K562 (cell line): ENCODE measurements around the gene ATCAY. TPM values are rescaled to one million over a fixed set of nuclear protein-coding genes. Genes with fewer than 3 reads are reported as not detected.

ENCODE experiments used
- ATAC-seq: fragments of 200-7000 bp; cut with Tn5 transposase; 3 replicates; pipeline ENCODE4 v1.9.1; 2020; ENCODE audit warnings: moderate library complexity
- BruUV-seq: library from RNA; stranded (reverse); fragments of 400-500 nt; replicated peaks from 2 replicates; lab custom pipeline; 2021; lab: Mats Ljungman, UMichigan
- CTCF ChIA-PET: fragments of 300-600 bp; formaldehyde crosslinking; extraction: SDS; loops from one replicate; lab custom pipeline; 2021; ENCODE audit warnings: low intra/inter-chr PET ratio; lab: Yijun Ruan, JAX
- POLR2A ChIA-PET: fragments of 300-600, 350-650 bp; sonication (Branson Sonifier 250); formaldehyde crosslinking; extraction: SDS; loops from one replicate; lab custom pipeline; 2021; ENCODE audit warnings: antibody characterized with exemption, inconsistent platforms; lab: Yijun Ruan, JAX
- DNase-seq, 4 experiments: peaks; one replicate each; pipeline versions ENCODE4 v3.0.0 to v3.0.0-alpha.2; 2011 to 2018; ENCODE audit warnings: low spot score in 3 of 4, mixed read lengths in 3 of 4; ENCODE audit errors: extremely low read depth in 1 of 4
- FAIRE-seq: peaks from 2 replicates; lab custom pipeline; 2011; peaks lifted over from hg19 to GRCh38; lab: Jason Lieb, UNC
- H2AFZ ChIP-seq: 2 replicates; pipeline ENCODE4 v1.6.0; 2011; ENCODE audit warnings: low read depth, low read length, control low read depth, inconsistent platforms
- H3K27ac ChIP-seq: fragments of 200-600 bp; 3 replicates; pipeline ENCODE4 v1.8.0; 2011; ENCODE audit warnings: low read depth, mild to moderate bottlenecking, control low read depth, inconsistent platforms, low read length, moderate library complexity, mixed read lengths; ENCODE audit errors: extremely low read depth
- H3K27me3 ChIP-seq, 2 experiments: fragments of 300-600 bp in 1 of 2; 2 replicates in 1 of 2; 3 replicates in 1 of 2; pipeline versions ENCODE4 v1.6.0 to v1.8.0; 2011; ENCODE audit warnings: inconsistent platforms in 2 of 2, low read length in 2 of 2, mild to moderate bottlenecking in 1 of 2, mixed read lengths in 1 of 2, moderate library complexity in 1 of 2; ENCODE audit not compliant: control insufficient read depth in 2 of 2, insufficient read depth in 2 of 2
- H3K36me3 ChIP-seq: fragments of 300-600 bp; 3 replicates; pipeline ENCODE4 v1.8.0; 2011; ENCODE audit warnings: mild to moderate bottlenecking, low read length, inconsistent platforms; ENCODE audit not compliant: control insufficient read depth, insufficient read depth
- H3K4me1 ChIP-seq, 2 experiments: fragments of 200-600 bp in 1 of 2; replicated peaks in 1 of 2; 2 replicates in 1 of 2; 3 replicates in 1 of 2; pipeline versions ENCODE4 v1.5.1 to v1.8.0; 2011; ENCODE audit warnings: inconsistent platforms in 2 of 2, low read length in 2 of 2, mild to moderate bottlenecking in 1 of 2, mixed read lengths in 1 of 2, moderate library complexity in 1 of 2; ENCODE audit not compliant: control insufficient read depth in 2 of 2, insufficient read depth in 2 of 2
- H3K4me2 ChIP-seq: 2 replicates; pipeline ENCODE4 v1.6.1; 2011; ENCODE audit warnings: low read length, control low read depth, inconsistent platforms, mixed read lengths; ENCODE audit not compliant: insufficient read depth
- H3K4me3 ChIP-seq: fragments of 200-600 bp; sonication (generic), shearing (Covaris generic); 2 replicates; pipeline ENCODE4 v1.5.1; 2016; ENCODE audit warnings: control low read depth, inconsistent platforms
- H3K79me2 ChIP-seq: fragments of 200-600 bp; 3 replicates; pipeline ENCODE4 v1.8.0; 2011; ENCODE audit warnings: low read length, inconsistent platforms; ENCODE audit not compliant: control insufficient read depth, insufficient read depth
- H3K9ac ChIP-seq, 2 experiments: 2 replicates each; pipeline versions ENCODE4 v1.6.0 to v1.6.1; 2011; ENCODE audit warnings: low read depth in 2 of 2, low read length in 2 of 2, control low read depth in 1 of 2, inconsistent platforms in 1 of 2, mild to moderate bottlenecking in 1 of 2, mixed read lengths in 1 of 2; ENCODE audit not compliant: insufficient read depth in 1 of 2
- H3K9me1 ChIP-seq: one replicate; pipeline ENCODE4 v1.6.0; 2011; ENCODE audit warnings: inconsistent platforms, mild to moderate bottlenecking, low read length, moderate library complexity; ENCODE audit not compliant: control insufficient read depth, insufficient read depth
- H3K9me3 ChIP-seq: replicated peaks from 2 replicates; pipeline ENCODE4 v1.5.1; 2011; ENCODE audit warnings: low read depth, low read length, inconsistent platforms; ENCODE audit not compliant: control insufficient read depth, insufficient read depth
- H4K20me1 ChIP-seq: replicated peaks from 2 replicates; pipeline ENCODE4 v1.6.1; 2011; ENCODE audit warnings: low read length, inconsistent platforms, mixed read lengths; ENCODE audit not compliant: control insufficient read depth, insufficient read depth
- ARID2 ChIP-seq: fragments of 450-650 bp; IDR thresholded peaks from 2 replicates; pipeline ENCODE4 v1.6.1; 2017; ENCODE audit warnings: antibody characterized with exemption, mild to moderate bottlenecking
- BDP1 ChIP-seq: IDR thresholded peaks from 3 replicates; pipeline ENCODE4 v1.6.1; 2011; ENCODE audit not compliant: insufficient read length, insufficient read depth
- CBFA2T2 ChIP-seq: fragments of 450-650 bp; conservative IDR thresholded peaks from 2 replicates; pipeline ENCODE4 v1.6.1; 2017; ENCODE audit warnings: mild to moderate bottlenecking
- NFIC ChIP-seq: fragments of 450-650 bp; IDR thresholded peaks from 2 replicates; pipeline ENCODE4 v1.6.1; 2017; ENCODE audit warnings: mild to moderate bottlenecking, inconsistent platforms
- NKRF ChIP-seq: fragments of 450-650 bp; IDR thresholded peaks from 2 replicates; pipeline ENCODE4 v1.6.1; 2016; ENCODE audit warnings: borderline replicate concordance
- NR3C1 ChIP-seq: sonication (generic); formaldehyde crosslinking; IDR thresholded peaks from 2 replicates; pipeline ENCODE4 v1.8.1; 2022; ENCODE audit warnings: missing genetic modification reagents
- POLR2AphosphoS2 ChIP-seq: IDR thresholded peaks from 2 replicates; pipeline ENCODE4 v1.6.1; 2012; ENCODE audit warnings: low read length, improper control_type of control experiment
- POLR2B ChIP-seq: fragments of 450-650 bp; IDR thresholded peaks from 2 replicates; pipeline ENCODE4 v1.6.1; 2018; ENCODE audit warnings: low read depth; ENCODE audit not compliant: partially characterized antibody
- POLR2G ChIP-seq: fragments of 200-400 bp; formaldehyde crosslinking; IDR thresholded peaks from 2 replicates; pipeline ENCODE4 v1.6.1; 2017; ENCODE audit warnings: low read depth, mild to moderate bottlenecking, antibody characterized with exemption, low read length, moderate library complexity
- SNAPC5 ChIP-seq: fragments of 250-450 bp; sonication (Bioruptor Pico); IDR thresholded peaks from 2 replicates; pipeline ENCODE4 v1.8.0; 2021; ENCODE audit warnings: moderate library complexity, mild to moderate bottlenecking, inconsistent platforms
- TBL1XR1 ChIP-seq, 2 experiments: IDR thresholded peaks; 2 replicates each; pipeline ENCODE4 v1.6.1; 2012; ENCODE audit warnings: improper control_type of control experiment in 2 of 2, low read length in 2 of 2, mild to moderate bottlenecking in 1 of 2
- WHSC1 ChIP-seq: IDR thresholded peaks from one replicate; pipeline ENCODE4 v1.6.1; 2012; ENCODE audit warnings: low read length, control low read depth, inconsistent platforms
- ZNF239 ChIP-seq: fragments of 250-450 bp; sonication (Bioruptor Pico); IDR thresholded peaks from 2 replicates; pipeline ENCODE4 v1.4.0; 2020; ENCODE audit warnings: mild to moderate bottlenecking
- ZNF398 ChIP-seq: fragments of 250-450 bp; sonication (Bioruptor Pico); IDR thresholded peaks from 2 replicates; pipeline ENCODE4 v1.8.0; 2021; ENCODE audit warnings: moderate library complexity, mild to moderate bottlenecking, inconsistent platforms
- ZNF408 ChIP-seq: fragments of 250-450 bp; sonication (Bioruptor Pico); IDR thresholded peaks from 2 replicates; pipeline ENCODE4 v1.4.0; 2020; ENCODE audit warnings: low read depth, mild to moderate bottlenecking, moderate library complexity
- WGBS: fragments of 100-300 bp; shearing (Covaris generic); methylation state at CpG from one replicate; pipeline ENCODE4 v1.1.6; 2016; ENCODE audit warnings: low coverage, mixed read lengths; ENCODE audit not compliant: insufficient coverage; ENCODE audit errors: missing lambda C conversion rate; 5-methylcytosine and 5-hydroxymethylcytosine counted together
- in situ Hi-C: fragments of 300-500 bp; cut with MboI; formaldehyde crosslinking; loops from 4 replicates; pipeline ENCODE4 v1.15.0; 2018; ENCODE audit warnings: inconsistent platforms, mixed read lengths
- intact Hi-C: fragments of 100-400 bp; cut with micrococcal nuclease; formaldehyde crosslinking; loops from 2 replicates; pipeline ENCODE4 v1.14.2; 2022
- polyA plus RNA-seq, 8 experiments: library from polyadenylated mRNA; depleted of rRNA in 4 of 8; stranded (reverse) in 5 of 8; unstranded in 3 of 8; fragments of >200 nt; fragmentation: Nextera tagmentation in 2 of 8; fragmentation: Illumina TruSeq in 1 of 8; extraction: Ambion mirVana in 2 of 8; extraction: Trizol in 1 of 8; gene quantifications; 2 replicates each; pipeline versions ENCODE4 v1.2.1 to v1.2.3, GENCODE V29; 2011 to 2014; ENCODE audit warnings: inconsistent platforms in 1 of 8, missing spikeins in 1 of 8
- total RNA-seq, 7 experiments: library from RNA; depleted of rRNA in 6 of 7; stranded (reverse); fragments of >200 nt in 6 of 7; fragmentation: Illumina TruSeq in 2 of 7; extraction: Trizol in 2 of 7; gene quantifications; 2 replicates each; pipeline versions ENCODE4 v1.2.1 to v1.2.3, GENCODE V29; 2011 to 2021; ENCODE audit warnings: low replicate concordance in 1 of 7
- TF ChIP-seq, protein P1 (sequence below): fragments of 450-650 bp; IDR thresholded peaks from 2 replicates; pipeline ENCODE4 v1.6.1; 2016; ENCODE audit warnings: mild to moderate bottlenecking

Gene ATCAY
- total and polyA plus RNA-seq, 9 of the 15 experiments (the other 6 are each of a cell fraction or from before 2014, with no cell fraction given) = not detected

DNA sequence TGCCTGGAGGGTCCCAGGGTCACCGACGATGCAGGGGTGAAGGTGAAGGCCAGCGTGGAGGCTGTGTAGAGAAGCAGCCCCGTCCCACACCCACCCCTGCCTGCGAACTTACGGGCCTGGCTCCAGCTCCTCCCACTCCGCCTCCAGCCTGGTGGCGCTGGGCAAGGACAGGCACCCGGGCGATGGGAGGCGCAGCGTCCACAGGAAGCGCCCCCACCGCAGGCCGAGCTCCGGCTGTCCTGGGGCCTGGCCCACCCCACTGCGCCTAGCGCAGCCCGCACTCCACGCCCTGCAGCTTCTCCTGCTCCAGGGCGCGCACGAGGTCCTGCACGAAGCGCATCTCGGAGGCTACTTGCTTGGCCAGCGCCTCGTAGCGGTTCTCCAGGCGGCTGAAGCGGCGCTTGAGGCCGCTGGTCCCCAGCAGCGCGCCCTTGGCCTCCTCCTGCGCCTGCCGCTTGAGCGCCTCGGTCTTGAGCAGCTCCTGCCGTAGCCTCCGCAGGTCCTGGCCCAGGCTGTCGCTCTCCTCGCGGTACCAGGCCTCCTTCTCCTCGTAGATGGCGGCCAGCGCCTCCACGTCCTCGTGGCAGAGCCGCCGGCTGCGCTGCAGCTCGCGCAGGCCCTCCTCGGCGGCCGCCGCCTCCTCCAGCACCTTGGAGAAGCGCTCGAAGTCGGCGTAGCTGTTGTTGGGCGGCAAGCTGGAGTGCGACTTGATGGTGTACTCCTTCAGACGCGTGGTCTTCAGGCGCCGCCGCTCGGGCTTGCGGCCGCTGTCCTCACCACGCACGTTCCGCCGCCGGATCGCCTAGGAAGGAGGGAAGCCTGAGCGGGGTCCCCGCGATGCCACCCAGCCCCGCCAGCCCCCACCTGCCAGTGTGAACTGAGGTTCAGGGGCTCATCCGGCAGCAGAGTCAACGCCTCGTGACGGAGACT lies 78.6 kb downstream of the ATCAY start:
- DNase-seq (no peak), ATAC-seq (no peak), FAIRE-seq (no peak)
- TSS peak; percentile 38 for BruUV-seq
- POLR2A ChIA-PET = interaction anchor here (1.0 to 2.5 kb wide), 2 partner anchors 10 to 161 kb away, joined by 3 to 9 read pairs; no protein-coding TSS in a partner anchor
- no peaks in the 10 kb centered on the region; the same call in 1 of the 2 replicates for H4K20me1 ChIP-seq
- no peak overlapping the region for H2AFZ ChIP-seq
- H3K36me3 ChIP-seq = peaks cover 62% of the 10 kb centered on the region; the same call in 2 of the 3 replicates
- WGBS = 96% methylated on average over 38 of the region's 86 CpGs
- no peak overlapping the region for H3K9ac ChIP-seq
- H3K9me1 ChIP-seq = no peaks in the 10 kb centered on the region
- CTCF ChIA-PET = no interaction called here
- no peaks in the 10 kb centered on the region for H3K27me3 ChIP-seq
- in situ Hi-C loops = no loop called here
- intact Hi-C loops = no loop called here
- no peaks in the 10 kb centered on the region for H3K79me2 ChIP-seq
- no peak overlapping the region for H3K4me3 ChIP-seq
- no peak overlapping the region for H3K4me2 ChIP-seq
- H3K4me1 ChIP-seq = peaks cover 3 to 28% of the 10 kb centered on the region in 2 experiments; a peak in 4 of 5 replicates
- no peak overlapping the region for H3K27ac ChIP-seq
- no peaks in the 10 kb centered on the region for H3K9me3 ChIP-seq
- TF ChIP-seq SNAPC5 (CRISPR knock-in tag) = no peak
- no peak for TF ChIP-seq POLR2AphosphoS2
- no peak for TF ChIP-seq ZNF408 (CRISPR knock-in tag)
- no peak for TF ChIP-seq ZNF398 (CRISPR knock-in tag)
- no peak for TF ChIP-seq CBFA2T2
- TF ChIP-seq BDP1 = no peak
- TF ChIP-seq NR3C1 = no peak
- TF ChIP-seq NKRF = no peak
- no peak for TF ChIP-seq ARID2
- 0 out of 2 replicates have a peak, but pooled peaks have one; percentile 19 for TF ChIP-seq POLR2G
- no peak for TF ChIP-seq NFIC
- TF ChIP-seq, protein P1, sequence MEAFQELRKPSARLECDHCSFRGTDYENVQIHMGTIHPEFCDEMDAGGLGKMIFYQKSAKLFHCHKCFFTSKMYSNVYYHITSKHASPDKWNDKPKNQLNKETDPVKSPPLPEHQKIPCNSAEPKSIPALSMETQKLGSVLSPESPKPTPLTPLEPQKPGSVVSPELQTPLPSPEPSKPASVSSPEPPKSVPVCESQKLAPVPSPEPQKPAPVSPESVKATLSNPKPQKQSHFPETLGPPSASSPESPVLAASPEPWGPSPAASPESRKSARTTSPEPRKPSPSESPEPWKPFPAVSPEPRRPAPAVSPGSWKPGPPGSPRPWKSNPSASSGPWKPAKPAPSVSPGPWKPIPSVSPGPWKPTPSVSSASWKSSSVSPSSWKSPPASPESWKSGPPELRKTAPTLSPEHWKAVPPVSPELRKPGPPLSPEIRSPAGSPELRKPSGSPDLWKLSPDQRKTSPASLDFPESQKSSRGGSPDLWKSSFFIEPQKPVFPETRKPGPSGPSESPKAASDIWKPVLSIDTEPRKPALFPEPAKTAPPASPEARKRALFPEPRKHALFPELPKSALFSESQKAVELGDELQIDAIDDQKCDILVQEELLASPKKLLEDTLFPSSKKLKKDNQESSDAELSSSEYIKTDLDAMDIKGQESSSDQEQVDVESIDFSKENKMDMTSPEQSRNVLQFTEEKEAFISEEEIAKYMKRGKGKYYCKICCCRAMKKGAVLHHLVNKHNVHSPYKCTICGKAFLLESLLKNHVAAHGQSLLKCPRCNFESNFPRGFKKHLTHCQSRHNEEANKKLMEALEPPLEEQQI = no peak
- TF ChIP-seq TBL1XR1 (IDR thresholded peaks at IDR 0.05; ENCODE audit: low read length in 2 of 2) = no peak
- TF ChIP-seq ZNF239 (CRISPR knock-in tag) = no peak
- TF ChIP-seq WHSC1 = no peak
- TF ChIP-seq POLR2B = peak; percentile 18
